Hepatocyte (in vitro differentiated cells): ENCODE data around the gene RELA. TPM values are rescaled to one million over a fixed set of nuclear protein-coding genes. Genes with fewer than 3 reads are reported as not detected.
A peak's percentile ranks its signal among the peaks of the same experiment; 100 is the strongest.

Source experiments
- DNase-seq: peaks from one replicate; pipeline ENCODE4 v3.0.0-alpha.2; 2016; ENCODE audit warnings: low spot score
- H2AFZ ChIP-seq: fragments of 200-600 bp; sonication (generic); 2 replicates; pipeline ENCODE4 v1.6.0; 2016; ENCODE audit warnings: antibody characterized with exemption, mild to moderate bottlenecking
- H3K27ac ChIP-seq: fragments of 200-600 bp; sonication (generic); 2 replicates; pipeline ENCODE4 v1.5.1; 2016; ENCODE audit warnings: mild to moderate bottlenecking
- H3K27me3 ChIP-seq: fragments of 200-600 bp; sonication (generic); 2 replicates; pipeline ENCODE4 v1.6.1; 2016
- H3K36me3 ChIP-seq: fragments of 200-600 bp; sonication (generic); replicated peaks from 2 replicates; pipeline ENCODE4 v1.5.1; 2016; ENCODE audit warnings: low read depth; ENCODE audit not compliant: insufficient read depth
- H3K4me1 ChIP-seq: fragments of 200-600 bp; sonication (generic); 2 replicates; pipeline ENCODE4 v1.5.1; 2016; ENCODE audit warnings: mild to moderate bottlenecking, moderate library complexity; ENCODE audit not compliant: insufficient read depth
- H3K4me2 ChIP-seq: fragments of 200-600 bp; sonication (generic); 2 replicates; pipeline ENCODE4 v1.6.0; 2016
- H3K4me3 ChIP-seq: fragments of 200-600 bp; sonication (generic); 2 replicates; pipeline ENCODE4 v1.5.1; 2016; ENCODE audit warnings: mild to moderate bottlenecking
- H3K79me2 ChIP-seq: fragments of 200-600 bp; sonication (generic); 2 replicates; pipeline ENCODE4 v1.6.0; 2017; ENCODE audit warnings: mild to moderate bottlenecking
- H3K9me2 ChIP-seq: fragments of 200-600 bp; sonication (generic); replicated peaks from 2 replicates; pipeline ENCODE4 v1.6.0; 2017; ENCODE audit warnings: mild to moderate bottlenecking; ENCODE audit not compliant: insufficient read depth
- H3K9me3 ChIP-seq: fragments of 200-600 bp; sonication (generic); 2 replicates; pipeline ENCODE4 v1.5.1; 2016; ENCODE audit warnings: low read depth, mild to moderate bottlenecking
- H4K20me1 ChIP-seq: fragments of 200-600 bp; sonication (generic); 2 replicates; pipeline ENCODE4 v1.6.0; 2016; ENCODE audit warnings: mild to moderate bottlenecking; ENCODE audit not compliant: insufficient read depth, poor library complexity, severe bottlenecking
- EZH2 ChIP-seq: fragments of 200-600 bp; sonication (generic); IDR thresholded peaks from 2 replicates; pipeline ENCODE4 v1.6.1; 2016; ENCODE audit warnings: antibody characterized with exemption, mild to moderate bottlenecking, borderline replicate concordance
- EZH2phosphoT487 ChIP-seq: fragments of 200-600 bp; sonication (generic); IDR thresholded peaks from one replicate; pipeline ENCODE4 v1.6.1; 2018; ENCODE audit warnings: antibody characterized with exemption, mild to moderate bottlenecking, low read depth, moderate library complexity; ENCODE audit not compliant: unreplicated experiment, severe bottlenecking
- WGBS: methylation state at CpG from one replicate; pipeline ENCODE4 v1.1.6; 2016; ENCODE audit warnings: low lambda C conversion rate; ENCODE audit errors: missing lambda C conversion rate; 5-methylcytosine and 5-hydroxymethylcytosine counted together
- polyA plus RNA-seq: library from polyadenylated mRNA; unstranded; fragments of >200 nt; fragmentation: Nextera tagmentation; extraction: Ambion mirVana; gene quantifications from 2 replicates; pipeline ENCODE4 v1.2.1, GENCODE V29; 2016
- total RNA-seq: library from RNA; depleted of rRNA; stranded (reverse); fragments of >200 nt; gene quantifications from 2 replicates; pipeline ENCODE4 v1.2.3, GENCODE V29; 2014
- TF ChIP-seq, protein P1 (sequence below): fragments of 200-600 bp; sonication (generic); IDR thresholded peaks from 2 replicates; pipeline ENCODE4 v1.5.1; 2016; ENCODE audit warnings: antibody characterized with exemption, mild to moderate bottlenecking; ENCODE audit not compliant: poor library complexity

The RELA gene
- total and polyA plus RNA-seq, 2 experiments from 2014 or later, result 32.7 to 68.7 TPM

DNA sequence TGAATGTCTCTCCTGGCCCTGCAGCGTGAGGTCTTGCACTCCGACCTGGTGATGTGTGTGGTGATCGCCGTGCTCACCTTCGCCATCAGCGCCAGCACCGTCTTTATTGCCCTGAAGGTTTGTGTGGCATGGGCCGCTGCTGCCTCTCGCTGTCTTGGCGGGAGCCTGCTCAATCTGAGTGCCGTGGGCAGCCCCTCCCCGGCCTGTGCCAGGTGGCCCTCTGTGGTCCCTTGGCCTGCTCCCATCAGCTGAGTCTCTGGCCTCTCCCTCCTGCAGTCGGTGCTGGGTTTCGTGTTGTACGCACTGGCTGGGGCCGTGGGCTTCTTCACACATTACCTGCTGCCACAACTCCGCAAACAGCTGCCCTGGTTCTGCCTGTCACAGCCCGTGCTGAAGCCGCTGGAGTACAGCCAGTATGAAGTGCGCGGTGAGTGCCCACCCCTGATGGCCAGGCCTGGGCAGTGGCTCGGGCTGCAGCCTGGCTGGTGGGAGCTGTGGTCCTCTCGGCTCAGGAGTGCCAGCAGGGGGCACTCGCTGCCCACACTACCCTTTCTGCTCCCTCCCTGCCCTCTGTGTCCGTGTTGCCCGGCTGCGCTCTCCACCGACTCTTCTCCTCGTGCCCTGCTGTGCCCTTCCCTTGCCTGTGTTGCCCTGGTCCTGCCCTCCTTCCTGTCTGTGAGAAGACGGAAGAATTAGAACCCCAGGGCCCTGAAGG, 36.9 kb downstream of the RELA start:
- Histone ChIP-seq H3K36me3 (no peaks in the 10 kb centered on the region), H3K79me2 (no peaks in the 10 kb centered on the region), H3K4me2 (no peak overlapping the region), H4K20me1 (no peaks in the 10 kb centered on the region), H3K4me1 (no peaks in the 10 kb centered on the region), H3K4me3 (no peak overlapping the region), H3K9me2 (no peaks in the 10 kb centered on the region), H3K27ac (no peak overlapping the region), H3K27me3 (no peaks in the 10 kb centered on the region), H2AFZ (no peak overlapping the region), H3K9me3 (no peaks in the 10 kb centered on the region)
- 83% methylated on average over 27 of the region's 30 CpGs for WGBS
- DNase-seq, result peak; percentile 47
- TF ChIP-seq, protein P1, sequence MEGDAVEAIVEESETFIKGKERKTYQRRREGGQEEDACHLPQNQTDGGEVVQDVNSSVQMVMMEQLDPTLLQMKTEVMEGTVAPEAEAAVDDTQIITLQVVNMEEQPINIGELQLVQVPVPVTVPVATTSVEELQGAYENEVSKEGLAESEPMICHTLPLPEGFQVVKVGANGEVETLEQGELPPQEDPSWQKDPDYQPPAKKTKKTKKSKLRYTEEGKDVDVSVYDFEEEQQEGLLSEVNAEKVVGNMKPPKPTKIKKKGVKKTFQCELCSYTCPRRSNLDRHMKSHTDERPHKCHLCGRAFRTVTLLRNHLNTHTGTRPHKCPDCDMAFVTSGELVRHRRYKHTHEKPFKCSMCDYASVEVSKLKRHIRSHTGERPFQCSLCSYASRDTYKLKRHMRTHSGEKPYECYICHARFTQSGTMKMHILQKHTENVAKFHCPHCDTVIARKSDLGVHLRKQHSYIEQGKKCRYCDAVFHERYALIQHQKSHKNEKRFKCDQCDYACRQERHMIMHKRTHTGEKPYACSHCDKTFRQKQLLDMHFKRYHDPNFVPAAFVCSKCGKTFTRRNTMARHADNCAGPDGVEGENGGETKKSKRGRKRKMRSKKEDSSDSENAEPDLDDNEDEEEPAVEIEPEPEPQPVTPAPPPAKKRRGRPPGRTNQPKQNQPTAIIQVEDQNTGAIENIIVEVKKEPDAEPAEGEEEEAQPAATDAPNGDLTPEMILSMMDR, result peak; percentile 33
- TF ChIP-seq EZH2phosphoT487, result no peak

DNA sequence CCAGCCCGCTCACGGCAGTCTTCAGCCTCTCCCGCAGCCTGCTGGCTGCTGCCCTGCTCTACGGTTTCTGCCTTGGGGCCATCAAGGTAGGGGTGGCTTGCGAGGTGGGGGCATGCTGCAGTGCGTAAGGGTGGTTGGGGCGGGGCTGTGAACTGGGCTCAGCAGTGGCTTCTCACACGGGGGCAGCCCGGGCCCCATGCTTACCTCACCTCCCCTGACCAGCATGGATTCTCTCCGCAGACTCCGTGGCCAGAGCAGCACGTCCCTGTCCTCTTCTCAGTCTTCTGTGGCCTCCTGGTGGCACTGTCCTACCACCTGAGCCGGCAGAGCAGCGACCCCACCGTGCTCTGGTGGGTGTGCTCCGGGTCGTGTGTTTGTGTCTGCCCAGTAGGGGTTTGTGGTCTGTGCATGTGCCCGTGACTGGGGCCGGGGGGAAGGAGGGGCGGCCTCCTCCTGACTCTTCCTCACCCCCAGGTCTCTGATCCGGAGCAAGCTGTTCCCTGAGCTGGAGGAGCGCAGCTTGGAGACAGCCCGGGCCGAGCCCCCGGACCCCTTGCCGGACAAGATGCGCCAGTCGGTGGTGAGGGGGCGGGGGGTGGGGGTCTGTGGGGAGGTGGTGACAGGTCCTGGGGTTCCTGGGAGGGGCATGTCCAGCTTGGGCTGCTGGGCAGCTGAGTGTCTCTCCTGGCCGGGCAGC, 37.6 kb downstream of the RELA start:
- Histone ChIP-seq H3K9me3 (no peaks in the 10 kb centered on the region), H3K36me3 (no peaks in the 10 kb centered on the region), H3K79me2 (no peaks in the 10 kb centered on the region), H3K4me1 (no peaks in the 10 kb centered on the region), H3K27ac (no peak overlapping the region), H3K4me3 (no peak overlapping the region), H4K20me1 (no peaks in the 10 kb centered on the region), H3K9me2 (no peaks in the 10 kb centered on the region), H3K27me3 (no peaks in the 10 kb centered on the region), H3K4me2 (no peak overlapping the region), H2AFZ (no peak overlapping the region)
- DNase-seq, result no peak
- 90% methylated on average over 27 of the region's 30 CpGs for WGBS
- TF ChIP-seq EZH2phosphoT487 (no peak), EZH2 (no peak)
- TF ChIP-seq, protein P1, result no peak

DNA sequence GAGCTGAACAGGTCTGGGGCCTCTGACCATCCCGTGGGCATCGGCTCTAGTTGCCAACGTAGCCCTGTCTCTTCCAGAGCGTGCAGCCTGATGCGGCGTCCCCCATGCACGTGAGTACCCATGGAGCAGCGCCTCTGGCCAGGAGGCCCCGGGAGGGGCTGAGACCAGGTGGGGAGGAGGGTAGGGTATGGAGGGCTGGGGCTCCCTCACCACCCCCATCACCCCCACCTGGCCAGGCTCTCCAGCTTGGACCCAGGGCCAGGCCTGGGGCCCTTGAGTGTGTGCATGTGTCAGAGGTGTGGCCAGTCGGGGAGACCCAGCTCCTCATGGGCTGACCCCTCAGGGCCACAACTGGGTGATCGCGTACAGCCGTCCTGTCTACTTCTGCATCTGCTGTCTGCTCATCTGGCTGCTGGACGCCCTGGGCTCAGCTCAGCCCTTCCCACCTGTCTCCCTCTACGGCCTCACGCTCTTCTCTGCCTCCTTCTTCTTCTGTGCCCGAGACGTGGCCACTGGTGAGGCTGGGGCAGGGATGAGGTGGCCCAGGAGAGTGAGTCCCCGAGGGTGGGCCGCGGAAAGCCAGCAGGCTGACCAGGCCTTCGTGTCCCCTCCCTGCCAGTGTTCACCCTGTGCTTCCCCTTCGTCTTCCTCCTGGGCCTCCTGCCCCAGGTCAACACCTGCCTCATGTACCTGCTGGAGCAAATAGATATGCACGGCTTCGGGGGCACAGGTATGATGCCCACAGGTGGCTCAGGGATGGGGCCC, 38.7 kb downstream of the RELA start:
- H3K27me3 ChIP-seq, result no peaks in the 10 kb centered on the region
- no peaks in the 10 kb centered on the region for H3K9me2 ChIP-seq
- H3K4me3 ChIP-seq, result no peak overlapping the region
- 96% methylated on average over 19 of the region's 25 CpGs for WGBS
- no peaks in the 10 kb centered on the region for H3K79me2 ChIP-seq
- H3K27ac ChIP-seq, result no peak overlapping the region
- H3K36me3 ChIP-seq, result no peaks in the 10 kb centered on the region
- H3K9me3 ChIP-seq, result no peaks in the 10 kb centered on the region
- H3K4me1 ChIP-seq, result no peaks in the 10 kb centered on the region
- no peak overlapping the region for H3K4me2 ChIP-seq
- no peaks in the 10 kb centered on the region for H4K20me1 ChIP-seq
- TF ChIP-seq EZH2phosphoT487 (no peak), EZH2 (no peak)
- TF ChIP-seq, protein P1, result no peak
- DNase-seq, result no peak
- no peak overlapping the region for H2AFZ ChIP-seq
